ENCODE measurements around the gene PFDN4.

PFDN4 gene

GRCh38 chr20:54173653-54174456 is 34.0 kb upstream of the PFDN4 start, which contains the start of gene CYP24A1:
TSS of gene CYP24A1 (minus strand) at chr20:54173986. CDS start at chr20:54173579, 407 bp downstream.
- DNase-seq, result no peak

DNA sequence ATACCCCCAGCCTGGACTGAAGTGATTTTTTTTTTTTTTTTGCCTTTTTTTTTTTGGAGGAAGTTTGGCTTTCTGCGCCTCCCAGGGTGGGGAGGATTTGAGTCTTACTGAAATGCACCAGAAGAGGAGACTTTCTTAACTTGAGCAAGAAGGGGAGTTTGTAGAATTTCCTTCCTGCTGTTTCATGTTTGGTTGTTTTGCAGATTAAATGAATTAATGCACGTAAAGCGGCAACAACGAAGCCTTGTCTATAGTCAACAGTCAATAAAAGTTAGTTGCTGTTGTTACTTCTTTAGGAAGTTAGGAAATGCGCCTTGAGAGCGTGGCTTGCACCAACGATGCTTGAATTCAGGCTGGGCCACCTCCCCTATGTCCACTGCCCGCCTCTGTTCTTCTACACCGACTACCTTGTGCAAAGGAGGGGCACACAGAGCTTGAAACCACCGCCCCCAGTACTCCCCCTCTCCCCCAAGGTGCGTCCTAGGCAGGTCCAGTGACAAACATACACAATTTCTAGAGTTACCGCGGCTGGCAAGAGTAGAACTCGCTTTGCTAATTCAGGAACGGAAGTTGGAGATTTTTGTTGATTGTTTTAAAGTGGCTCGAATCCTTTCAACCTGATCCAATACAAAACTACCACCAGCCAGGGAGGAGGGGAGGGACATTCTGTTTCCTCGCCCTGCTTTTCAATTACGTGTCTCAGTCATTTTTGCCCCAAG is 33.3 kb upstream of the PFDN4 start:
- no peak for DNase-seq

GRCh38 chr20:54176610-54177009 is 31.3 kb upstream of the PFDN4 start:
- DNase-seq, result no peak

DNA sequence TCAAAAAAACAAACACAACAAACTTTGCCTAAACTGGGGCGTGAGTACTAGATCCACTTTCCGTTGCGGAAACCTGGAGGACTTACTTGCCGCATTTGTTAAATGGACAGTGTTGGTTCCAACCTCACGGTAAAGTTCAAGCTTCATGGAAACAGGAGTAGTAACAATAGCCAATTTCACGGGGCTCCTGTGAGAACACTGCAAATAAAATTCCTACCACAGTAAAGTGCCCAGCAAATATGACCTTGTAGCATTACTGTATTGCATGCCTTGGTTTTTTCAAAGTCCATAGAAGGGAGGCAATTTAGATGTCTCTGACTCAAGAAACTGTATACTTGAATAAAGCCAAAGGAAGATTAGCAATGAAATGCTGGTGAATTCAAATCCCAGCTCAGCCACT is 30.5 kb upstream of the PFDN4 start:
- no peak for DNase-seq

- no peak for DNase-seq
Measured at GRCh38 chr20:54178256-54178655, 29.6 kb upstream of the PFDN4 start.

DNA sequence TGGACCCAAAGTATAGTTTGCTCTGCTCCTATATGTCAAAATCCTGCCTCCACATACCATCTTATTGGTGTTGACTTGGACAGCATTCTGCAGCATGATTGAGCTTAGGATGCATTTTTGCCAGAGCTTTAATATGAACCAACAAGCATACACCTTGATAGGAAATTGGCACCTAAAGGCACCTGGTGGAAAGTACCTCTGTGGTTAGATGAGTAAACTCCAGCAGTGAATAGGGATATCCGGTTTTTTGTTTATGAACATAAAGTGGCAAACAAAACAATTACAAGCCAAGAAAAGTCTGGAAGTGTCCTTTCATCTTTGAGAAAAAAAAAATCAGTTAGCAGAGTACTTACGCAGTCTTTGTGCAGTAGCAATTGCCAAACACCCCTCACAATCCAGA is 27.9 kb upstream of the PFDN4 start:
- no peak for DNase-seq

DNA sequence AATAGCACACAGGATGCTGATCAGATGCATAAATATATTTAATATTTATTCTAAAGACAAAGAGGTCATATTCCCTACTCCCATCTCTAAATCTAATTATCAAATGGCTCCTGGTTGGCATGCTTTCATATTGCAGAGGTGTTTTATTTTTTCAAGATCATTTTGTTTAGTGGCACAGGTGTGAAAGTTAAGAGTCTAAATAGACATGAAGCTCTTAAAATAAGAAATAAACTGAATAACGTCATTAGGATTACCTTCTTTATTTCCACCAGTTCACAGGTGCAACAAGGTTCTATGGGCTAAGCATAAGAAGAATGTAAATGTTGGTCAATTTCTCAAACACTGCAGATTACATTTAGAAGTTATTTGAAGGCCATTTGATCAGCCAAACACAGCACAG is 27.0 kb upstream of the PFDN4 start:
- no peak for DNase-seq

DNA sequence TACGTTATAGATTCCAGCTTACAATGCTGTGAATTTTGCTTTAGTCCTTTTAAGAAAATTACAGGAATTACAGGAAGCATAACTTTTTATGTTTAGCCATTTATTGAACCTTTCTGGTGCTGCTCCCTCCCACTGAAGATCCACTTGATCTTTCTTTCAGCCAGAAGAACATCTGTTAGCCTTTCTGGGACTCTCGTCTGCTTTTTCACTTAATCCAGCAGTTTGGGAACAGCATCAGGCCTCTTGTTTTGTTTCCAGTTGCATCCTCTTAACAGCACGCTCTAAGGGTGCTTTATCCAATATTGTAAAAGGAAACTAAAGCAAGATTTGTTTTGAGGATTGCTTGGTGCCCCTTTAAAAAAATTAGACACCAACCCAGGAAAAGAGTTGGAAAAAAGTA is 23.8 kb upstream of the PFDN4 start:
- no peak for DNase-seq

DNA sequence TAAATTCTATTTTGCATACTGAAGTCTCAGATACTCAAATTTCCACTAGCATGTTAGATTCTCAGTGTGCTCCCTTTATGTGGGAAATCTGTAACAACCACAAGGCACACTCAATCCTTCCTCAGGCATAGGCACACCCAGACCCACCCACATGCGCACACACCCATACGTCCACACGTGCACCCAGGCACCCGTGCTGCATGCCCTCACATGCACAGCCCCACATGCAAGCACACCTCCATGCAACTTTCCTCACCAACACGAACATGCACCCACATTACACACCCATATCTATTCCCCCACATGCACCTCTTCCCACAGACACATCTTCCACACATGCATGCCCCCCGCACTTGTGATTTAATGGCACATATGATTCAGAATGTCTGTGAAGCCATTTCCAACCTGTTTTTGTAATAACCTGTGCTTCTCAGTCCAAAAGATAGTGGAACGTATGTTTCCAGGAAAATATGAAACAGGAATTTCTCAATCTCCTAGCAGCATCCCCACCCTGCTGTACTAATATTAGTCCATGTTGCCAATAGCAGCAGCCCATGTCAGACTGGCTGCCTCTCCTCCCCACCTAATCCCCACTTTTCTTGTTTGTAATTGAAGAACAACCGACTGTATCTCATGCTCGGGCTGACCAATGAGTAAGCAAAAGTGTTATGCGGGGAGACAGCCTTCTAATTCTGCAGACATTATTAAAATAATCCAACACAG is 22.8 kb upstream of the PFDN4 start:
- DNase-seq, result no peak

DNA sequence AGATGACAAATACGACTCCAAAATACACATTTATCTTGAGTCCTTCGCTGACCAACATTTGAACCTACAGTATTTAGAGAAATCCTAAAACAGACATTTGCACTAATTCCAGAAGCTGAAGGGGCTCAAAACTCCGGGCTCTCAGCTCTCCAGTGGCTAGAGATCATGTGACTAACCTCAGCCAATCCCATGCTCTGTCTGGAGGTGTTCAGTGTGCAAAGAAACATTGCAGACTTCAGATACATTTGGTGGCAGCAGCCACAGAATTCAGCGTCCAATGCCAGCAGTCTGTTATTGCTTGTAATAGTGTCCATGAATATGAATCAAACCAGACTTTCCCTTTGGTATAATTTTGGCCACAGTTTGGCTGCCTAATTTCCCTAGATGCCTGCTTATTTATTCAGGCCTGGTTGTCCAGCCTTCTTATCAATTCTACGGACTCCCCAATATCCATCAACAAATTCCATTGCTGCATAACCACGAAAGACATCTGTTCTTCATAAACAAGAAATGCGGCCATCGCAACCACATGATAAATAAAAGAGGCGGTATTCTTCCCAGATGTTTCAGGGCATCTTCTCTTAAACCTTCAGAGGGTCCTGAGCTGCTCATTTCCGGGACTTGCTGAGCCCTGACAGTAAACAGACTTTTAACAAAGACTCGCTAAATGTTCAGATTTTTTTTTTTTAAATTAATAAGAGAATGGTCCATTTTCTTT is 19.6 kb upstream of the PFDN4 start:
- no peak for DNase-seq

DNA sequence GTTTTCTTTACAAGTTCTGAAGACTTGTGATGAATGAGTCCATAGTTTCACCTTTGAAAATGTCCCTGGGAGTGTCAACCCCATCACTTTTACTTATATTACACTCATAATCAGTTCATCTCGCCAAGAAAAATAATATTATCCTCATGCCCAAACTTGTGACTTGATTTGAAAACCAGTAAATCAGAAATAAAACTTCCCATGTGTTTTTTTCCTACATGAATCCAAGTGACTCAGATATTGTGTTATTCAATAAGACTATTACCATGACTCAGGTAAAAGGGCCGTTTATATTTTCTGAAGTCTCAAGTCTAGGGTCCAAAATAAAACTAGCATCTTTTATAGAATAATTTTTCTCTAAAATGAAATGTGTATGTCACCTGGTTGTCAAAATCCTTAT is 18.3 kb upstream of the PFDN4 start:
- no peak for DNase-seq

- DNase-seq, result no peak
Measured at GRCh38 chr20:54190217-54190616, 17.7 kb upstream of the PFDN4 start.

GRCh38 chr20:54193817-54194216 is 14.1 kb upstream of the PFDN4 start:
- no peak for DNase-seq

DNA sequence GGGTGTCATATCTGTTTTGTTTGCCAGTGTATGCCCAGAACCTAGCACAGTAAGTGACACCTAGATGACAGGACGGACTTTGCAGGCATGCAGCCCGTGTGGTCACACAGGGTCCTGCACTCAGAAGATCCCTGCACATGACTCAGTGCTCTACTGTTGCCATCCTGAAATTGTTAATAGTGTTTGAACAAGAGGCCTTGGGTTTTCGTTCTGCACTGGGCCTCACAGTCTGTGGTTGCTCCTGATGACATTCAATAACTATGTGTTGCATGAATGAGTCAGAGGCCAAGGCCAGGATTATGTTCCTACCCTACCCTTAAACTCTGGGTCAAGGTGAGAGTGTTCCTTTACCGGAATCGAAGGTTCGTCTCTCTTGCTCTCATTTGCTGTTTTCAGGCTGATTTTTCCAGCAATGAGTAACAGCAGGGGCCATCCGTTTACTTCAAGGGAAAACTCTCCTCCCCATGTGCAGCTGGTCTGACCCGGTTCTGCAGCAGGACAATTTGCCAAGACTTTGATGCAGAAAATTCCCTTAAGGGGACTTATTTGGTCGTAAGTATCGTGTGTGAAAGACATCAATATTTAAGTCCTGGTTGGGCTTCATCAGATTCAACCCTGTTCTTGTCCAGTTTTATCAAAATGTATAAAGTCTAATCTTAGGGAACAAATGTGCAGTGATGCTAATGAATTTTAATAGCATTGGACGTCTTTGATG is 13.0 kb upstream of the PFDN4 start:
- no peak for DNase-seq

GRCh38 chr20:54195483-54196472 is 12.1 kb upstream of the PFDN4 start:
- no peak for DNase-seq

GRCh38 chr20:54197621-54198604 is 10.0 kb upstream of the PFDN4 start:
- no peak for DNase-seq

GRCh38 chr20:54199283-54199682 is 8.6 kb upstream of the PFDN4 start:
- DNase-seq, result no peak

DNA sequence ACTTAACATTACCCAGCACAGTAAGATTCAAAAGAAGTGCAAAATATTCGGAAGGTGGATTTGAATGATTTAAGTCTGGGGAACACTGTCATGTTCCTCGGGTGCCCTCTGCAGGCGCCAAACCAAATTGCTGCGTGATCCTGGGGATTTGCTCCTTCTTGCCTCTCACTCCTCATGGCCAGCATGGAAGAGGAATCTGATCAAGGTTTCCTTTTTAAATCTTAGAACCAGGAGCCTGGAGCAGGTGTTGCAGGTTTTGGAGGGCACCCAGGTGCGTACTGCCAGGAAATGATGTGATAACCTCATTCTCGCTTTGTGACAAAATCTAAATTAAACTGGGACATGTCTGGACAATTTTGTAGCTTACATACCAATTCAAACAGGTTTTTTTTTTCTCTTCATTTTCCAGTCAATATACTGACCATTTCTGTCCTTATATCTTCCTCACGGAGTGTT is 8.1 kb upstream of the PFDN4 start:
- peak; percentile 57 for DNase-seq

GRCh38 chr20:54200487-54201267 is 7.2 kb upstream of the PFDN4 start:
- no peak for DNase-seq
